Cardiac muscle cell (in vitro differentiated cells and primary cell): ENCODE measurements around the gene ARPC1A. TPM values are rescaled to one million over a fixed set of nuclear protein-coding genes. Genes with fewer than 3 reads are reported as not detected.

ENCODE experiments used
- DNase-seq, 2 donors: peaks; one replicate each; pipeline versions ENCODE4 v3.0.0 to v3.0.0-alpha.2; 2010 to 2017; ENCODE audit warnings: low read depth in 1 of 2, low spot score in 1 of 2
- H3K27ac ChIP-seq: fragments of 200-600 bp; sonication (generic); 2 replicates; pipeline ENCODE4 v1.5.1; 2016
- H3K27me3 ChIP-seq: fragments of 200-600 bp; sonication (generic); 2 replicates; pipeline ENCODE4 v1.6.0; 2016; ENCODE audit warnings: control low read depth
- H3K36me3 ChIP-seq: fragments of 200-600 bp; sonication (generic); 2 replicates; pipeline ENCODE4 v1.5.1; 2016; ENCODE audit warnings: control low read depth
- H3K4me1 ChIP-seq: fragments of 200-600 bp; sonication (generic); 2 replicates; pipeline ENCODE4 v1.8.1; 2017; ENCODE audit warnings: low read depth, mild to moderate bottlenecking, mixed run types
- H3K4me3 ChIP-seq: fragments of 200-600 bp; sonication (generic); 2 replicates; pipeline ENCODE4 v1.5.1; 2016; ENCODE audit warnings: mild to moderate bottlenecking
- H3K9me3 ChIP-seq: fragments of 200-600 bp; sonication (generic); 2 replicates; pipeline ENCODE4 v1.5.1; 2017; ENCODE audit warnings: low read depth, mild to moderate bottlenecking, control low read depth
- CTCF ChIP-seq: IDR thresholded peaks from 2 replicates; pipeline ENCODE4 v1.5.1; 2012; ENCODE audit warnings: low read depth, mild to moderate bottlenecking, low read length
- polyA plus RNA-seq: library from polyadenylated mRNA; unstranded; fragments of >200 nt; fragmentation: Nextera tagmentation; extraction: Ambion mirVana; gene quantifications from 2 replicates; pipeline ENCODE4 v1.2.1, GENCODE V29; 2016
- total RNA-seq: library from RNA; depleted of rRNA; stranded (reverse); fragments of >200 nt; gene quantifications from 2 replicates; pipeline ENCODE4 v1.2.3, GENCODE V29; 2016

ARPC1A gene
- total and polyA plus RNA-seq, 2 experiments from 2014 or later, result 198 to 331 TPM

GRCh38 chr7:99395616-99396327 lies 70.1 kb downstream of the ARPC1A start:
- no peak overlapping the region for H3K4me3 ChIP-seq
- H3K4me1 ChIP-seq, result peaks cover 7% of the 10 kb centered on the region
- no peak for TF ChIP-seq CTCF
- no peaks in the 10 kb centered on the region for H3K9me3 ChIP-seq
- no peaks in the 10 kb centered on the region for H3K27me3 ChIP-seq
- peaks cover 30% of the 10 kb centered on the region for H3K36me3 ChIP-seq
- no peak for DNase-seq
- H3K27ac ChIP-seq, result no peak overlapping the region

- DNase-seq, result no peak
- H3K27me3 ChIP-seq, result no peaks in the 10 kb centered on the region
- peaks cover 37% of the 10 kb centered on the region for H3K36me3 ChIP-seq
- H3K9me3 ChIP-seq, result no peaks in the 10 kb centered on the region
- H3K4me3 ChIP-seq, result no peak overlapping the region
- no peak overlapping the region for H3K27ac ChIP-seq
- peaks cover 7% of the 10 kb centered on the region for H3K4me1 ChIP-seq
- TF ChIP-seq CTCF, result no peak
These were observed 71.0 kb downstream of the ARPC1A start for GRCh38 chr7:99396418-99397296.

- Histone ChIP-seq H3K9me3 (no peaks in the 10 kb centered on the region), H3K27me3 (no peaks in the 10 kb centered on the region), H3K4me3 (no peak overlapping the region), H3K27ac (no peak overlapping the region), H3K4me1 (peaks cover 7% of the 10 kb centered on the region), H3K36me3 (peaks cover 37% of the 10 kb centered on the region)
- DNase-seq, result no peak
- no peak for TF ChIP-seq CTCF
These were observed 71.7 kb downstream of the ARPC1A start for GRCh38 chr7:99397297-99397983.

GRCh38 chr7:99398891-99399445 lies 73.3 kb downstream of the ARPC1A start:
- H3K4me3 ChIP-seq, result no peak overlapping the region
- no peaks in the 10 kb centered on the region for H3K9me3 ChIP-seq
- H3K4me1 ChIP-seq, result peaks cover 1% of the 10 kb centered on the region
- TF ChIP-seq CTCF, result no peak
- DNase-seq, result no peak
- H3K36me3 ChIP-seq, result peaks cover 43% of the 10 kb centered on the region
- no peaks in the 10 kb centered on the region for H3K27me3 ChIP-seq
- no peak overlapping the region for H3K27ac ChIP-seq

- Histone ChIP-seq H3K27me3 (no peaks in the 10 kb centered on the region), H3K4me3 (no peak overlapping the region), H3K36me3 (peaks cover 43% of the 10 kb centered on the region), H3K27ac (no peak overlapping the region), H3K9me3 (no peaks in the 10 kb centered on the region), H3K4me1 (no peaks in the 10 kb centered on the region)
- no peak for TF ChIP-seq CTCF
- DNase-seq, result no peak
These were observed 73.9 kb downstream of the ARPC1A start for GRCh38 chr7:99399597-99399996.
